AG20443 (cell line): ENCODE results near the gene PHLDB1.

Source experiments
- DNase-seq: peaks from one replicate; pipeline ENCODE4 v3.0.0; 2012; ENCODE audit warnings: low spot score, mixed read lengths

Gene PHLDB1

DNA sequence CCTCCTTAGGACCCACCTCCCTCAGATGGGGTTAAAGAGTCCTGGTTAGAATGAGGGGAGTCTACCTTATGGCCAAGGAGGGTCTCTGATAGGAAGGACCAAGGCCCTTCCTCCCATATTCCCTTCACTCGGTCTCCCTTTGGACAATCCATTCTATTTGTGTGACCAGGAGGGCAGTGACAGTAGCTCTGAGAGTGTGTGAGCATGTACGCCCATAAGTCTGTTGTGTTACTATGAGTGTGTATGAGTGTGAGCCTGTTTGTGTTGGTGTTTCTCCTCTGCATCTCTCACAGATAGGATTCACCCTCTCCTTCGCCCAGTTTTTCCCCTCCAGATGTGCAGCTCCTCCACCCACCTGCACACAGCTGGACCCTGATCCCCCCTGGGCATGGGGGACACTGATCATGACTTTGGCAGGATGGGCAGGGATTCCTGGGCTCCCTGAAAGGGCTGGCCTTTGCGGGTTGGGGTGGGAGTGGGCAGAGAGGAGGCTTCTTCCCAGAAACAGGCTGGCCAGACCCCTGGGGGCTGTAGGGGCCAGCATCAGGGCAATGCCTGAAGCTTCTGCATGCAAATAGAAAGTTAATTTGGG, 14.5 kb downstream of the PHLDB1 start:
- no peak for DNase-seq

- peak; percentile 76 for DNase-seq
Measured at GRCh38 chr11:118622376-118623268, 15.2 kb downstream of the PHLDB1 start.

GRCh38 chr11:118623269-118623655, 15.8 kb downstream of the PHLDB1 start:
- DNase-seq, result no peak

DNA sequence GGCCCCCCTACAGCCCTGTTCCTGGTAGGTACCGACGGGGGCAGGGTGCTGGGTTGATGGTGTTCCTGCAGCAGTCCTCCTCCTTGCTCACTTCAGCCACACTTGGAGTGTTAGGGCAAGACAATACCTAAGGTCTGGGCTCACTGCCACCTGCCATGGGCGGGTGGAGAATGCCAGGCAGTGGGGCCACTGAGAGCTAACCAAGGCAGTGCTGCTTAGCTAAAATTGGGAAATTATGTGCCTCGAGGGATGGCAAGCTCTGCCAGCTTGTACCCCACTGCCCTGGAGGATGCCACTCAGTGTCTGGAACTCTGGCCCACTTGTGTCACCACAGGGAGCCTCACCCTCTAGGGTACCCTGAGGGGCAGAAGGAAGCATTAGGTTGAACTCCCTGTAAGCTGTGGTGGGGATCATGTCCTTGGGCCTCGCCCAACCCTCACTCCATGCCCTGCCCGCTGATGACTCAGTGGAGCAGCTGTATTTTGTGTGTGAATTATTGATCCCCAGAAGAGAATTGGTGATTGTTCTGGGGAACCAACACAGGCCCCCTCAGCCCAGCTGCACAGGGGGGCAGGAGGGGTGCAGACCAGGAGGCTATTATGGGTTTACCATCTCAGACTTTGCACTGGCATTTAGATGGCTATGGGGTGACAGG, 17.7 kb downstream of the PHLDB1 start:
- DNase-seq, result no peak

GRCh38 chr11:118625976-118626375, 18.6 kb downstream of the PHLDB1 start:
- DNase-seq, result no peak

DNA sequence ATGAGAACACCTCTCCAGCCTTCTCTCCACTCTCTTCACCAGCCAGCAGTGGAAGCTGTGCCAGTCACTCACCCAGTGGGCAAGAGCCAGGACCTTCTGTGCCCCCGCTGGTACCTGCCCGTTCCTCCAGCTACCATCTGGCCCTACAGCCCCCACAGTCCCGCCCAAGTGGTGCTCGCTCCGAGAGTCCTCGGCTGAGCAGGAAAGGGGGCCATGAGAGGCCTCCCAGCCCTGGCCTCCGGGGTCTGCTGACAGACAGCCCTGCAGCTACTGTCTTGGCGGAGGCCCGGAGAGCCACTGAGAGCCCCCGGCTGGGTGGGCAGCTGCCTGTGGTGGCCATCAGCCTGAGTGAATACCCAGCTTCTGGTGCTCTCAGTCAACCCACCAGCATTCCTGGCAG, 20.2 kb downstream of the PHLDB1 start:
- DNase-seq, result no peak

- DNase-seq, result no peak
Measured at GRCh38 chr11:118628031-118628430, 20.6 kb downstream of the PHLDB1 start.

GRCh38 chr11:118628432-118628831, 21.0 kb downstream of the PHLDB1 start:
- DNase-seq, result no peak

- DNase-seq, result no peak
Measured at GRCh38 chr11:118628861-118629549, 21.6 kb downstream of the PHLDB1 start.

GRCh38 chr11:118629761-118630661, 22.6 kb downstream of the PHLDB1 start:
- DNase-seq, result no peak

DNA sequence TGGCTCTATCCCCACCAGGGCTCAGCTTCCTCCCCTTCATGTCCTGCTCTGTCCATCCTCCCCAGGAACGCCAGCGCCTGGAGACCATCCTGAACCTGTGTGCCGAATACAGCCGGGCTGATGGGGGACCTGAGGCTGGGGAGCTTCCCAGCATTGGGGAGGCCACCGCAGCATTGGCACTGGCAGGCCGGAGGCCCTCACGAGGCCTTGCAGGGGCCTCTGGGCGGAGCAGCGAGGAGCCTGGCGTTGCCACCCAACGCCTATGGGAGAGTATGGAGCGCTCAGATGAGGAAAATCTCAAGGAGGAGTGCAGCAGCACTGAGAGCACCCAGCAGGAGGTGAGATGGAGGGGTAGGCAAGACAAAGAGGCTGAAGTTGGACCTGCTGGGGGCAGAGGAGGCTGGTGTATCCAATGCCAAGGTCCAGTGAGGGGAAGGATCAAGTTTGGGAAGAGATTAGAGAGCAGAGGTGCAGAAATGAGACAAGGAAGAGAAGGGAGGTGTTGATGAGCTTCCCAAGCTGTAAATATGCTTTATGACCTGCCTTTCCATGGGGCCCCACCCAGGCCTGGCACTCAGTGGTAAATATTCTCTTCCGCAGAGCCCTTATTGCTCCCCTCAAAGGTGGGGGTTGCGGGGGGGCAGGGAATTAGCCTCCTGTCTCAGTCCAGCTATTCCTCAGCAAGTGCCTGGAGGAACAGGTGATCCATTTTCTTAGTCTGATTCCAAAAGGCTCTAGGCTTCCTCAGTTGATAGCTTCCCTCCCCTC, 23.9 kb downstream of the PHLDB1 start:
- no peak for DNase-seq

- DNase-seq, result no peak
Measured at GRCh38 chr11:118632577-118633318, 25.3 kb downstream of the PHLDB1 start.

- DNase-seq, result no peak
Measured at GRCh38 chr11:118633319-118633690, 25.9 kb downstream of the PHLDB1 start.

DNA sequence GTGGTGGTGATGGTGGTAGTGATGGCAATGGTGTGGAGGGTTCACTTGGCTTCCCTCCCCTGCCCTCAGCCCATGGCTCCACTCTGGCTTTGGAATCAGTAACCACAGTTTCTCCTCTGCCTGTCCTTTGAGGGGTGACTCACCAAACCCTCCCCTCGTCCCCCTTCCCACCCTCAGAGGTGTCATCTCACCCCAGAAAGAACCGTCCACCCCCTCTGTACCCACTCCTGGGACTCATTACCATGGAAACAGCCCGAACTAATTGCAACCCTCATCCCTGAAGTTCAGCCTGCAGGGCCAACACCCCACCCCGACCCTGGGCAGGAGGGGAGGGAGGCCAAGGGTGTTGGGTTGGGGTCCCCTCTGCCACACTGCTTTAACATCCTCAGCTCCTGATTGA, 26.6 kb downstream of the PHLDB1 start:
- DNase-seq, result peak; percentile 62

- peak; percentile 44 for DNase-seq
Measured at GRCh38 chr11:118634431-118635236, 27.2 kb downstream of the PHLDB1 start.

- no peak for DNase-seq
Measured at GRCh38 chr11:118635237-118635591, 27.8 kb downstream of the PHLDB1 start.

DNA sequence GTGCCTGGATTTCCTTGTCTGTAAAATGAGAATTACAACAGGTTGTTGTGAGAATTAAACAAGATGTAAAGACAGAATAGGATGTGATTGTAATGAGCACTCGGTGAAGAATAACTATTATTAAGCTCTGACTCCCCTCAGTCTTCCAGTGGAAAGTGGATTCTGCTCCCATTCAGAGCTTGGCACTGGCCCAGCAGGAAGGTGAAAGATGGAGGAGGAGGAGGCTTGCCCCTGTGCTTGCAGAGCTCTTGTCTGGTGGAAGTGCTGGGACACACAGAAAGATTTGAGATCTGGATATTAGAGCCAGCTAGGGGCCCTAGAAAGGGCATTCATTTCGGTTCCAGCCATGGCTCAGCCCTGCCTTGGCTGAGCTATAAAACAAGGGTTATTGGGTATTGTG, 28.2 kb downstream of the PHLDB1 start:
- no peak for DNase-seq

GRCh38 chr11:118636569-118637290, 29.3 kb downstream of the PHLDB1 start:
- DNase-seq, result no peak

GRCh38 chr11:118638726-118639125, 31.3 kb downstream of the PHLDB1 start:
- no peak for DNase-seq
